ENCODE data around the gene PHKB.

- TF ChIP-seq SIN3A (IDR thresholded peaks at IDR 0.05; ENCODE audit: borderline replicate concordance, insufficient read depth, low read length), result no peak
- no peak for TF ChIP-seq POLR2AphosphoS5 (IDR thresholded peaks at IDR 0.05; ENCODE audit: low read depth, low read length)
- TF ChIP-seq, protein P1, sequence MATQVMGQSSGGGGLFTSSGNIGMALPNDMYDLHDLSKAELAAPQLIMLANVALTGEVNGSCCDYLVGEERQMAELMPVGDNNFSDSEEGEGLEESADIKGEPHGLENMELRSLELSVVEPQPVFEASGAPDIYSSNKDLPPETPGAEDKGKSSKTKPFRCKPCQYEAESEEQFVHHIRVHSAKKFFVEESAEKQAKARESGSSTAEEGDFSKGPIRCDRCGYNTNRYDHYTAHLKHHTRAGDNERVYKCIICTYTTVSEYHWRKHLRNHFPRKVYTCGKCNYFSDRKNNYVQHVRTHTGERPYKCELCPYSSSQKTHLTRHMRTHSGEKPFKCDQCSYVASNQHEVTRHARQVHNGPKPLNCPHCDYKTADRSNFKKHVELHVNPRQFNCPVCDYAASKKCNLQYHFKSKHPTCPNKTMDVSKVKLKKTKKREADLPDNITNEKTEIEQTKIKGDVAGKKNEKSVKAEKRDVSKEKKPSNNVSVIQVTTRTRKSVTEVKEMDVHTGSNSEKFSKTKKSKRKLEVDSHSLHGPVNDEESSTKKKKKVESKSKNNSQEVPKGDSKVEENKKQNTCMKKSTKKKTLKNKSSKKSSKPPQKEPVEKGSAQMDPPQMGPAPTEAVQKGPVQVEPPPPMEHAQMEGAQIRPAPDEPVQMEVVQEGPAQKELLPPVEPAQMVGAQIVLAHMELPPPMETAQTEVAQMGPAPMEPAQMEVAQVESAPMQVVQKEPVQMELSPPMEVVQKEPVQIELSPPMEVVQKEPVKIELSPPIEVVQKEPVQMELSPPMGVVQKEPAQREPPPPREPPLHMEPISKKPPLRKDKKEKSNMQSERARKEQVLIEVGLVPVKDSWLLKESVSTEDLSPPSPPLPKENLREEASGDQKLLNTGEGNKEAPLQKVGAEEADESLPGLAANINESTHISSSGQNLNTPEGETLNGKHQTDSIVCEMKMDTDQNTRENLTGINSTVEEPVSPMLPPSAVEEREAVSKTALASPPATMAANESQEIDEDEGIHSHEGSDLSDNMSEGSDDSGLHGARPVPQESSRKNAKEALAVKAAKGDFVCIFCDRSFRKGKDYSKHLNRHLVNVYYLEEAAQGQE (IDR thresholded peaks at IDR 0.05; ENCODE audit: insufficient read depth in 1 of 2, low read depth in 2 of 2, low read length in 2 of 2), result no peak
- TF ChIP-seq TAF1 (IDR thresholded peaks at IDR 0.05; ENCODE audit: borderline replicate concordance, insufficient read depth, low read length), result no peak
- TF ChIP-seq FOXP2 (optimal IDR thresholded peaks at IDR 0.05; ENCODE audit: borderline replicate concordance, extremely low read depth, extremely low read length, insufficient read depth), result no peak
Measured at GRCh38 chr16:47627085-47627639, 166.0 kb downstream of the PHKB start.

All from PFSK-1 (cell line).